ENCODE measurements around the gene CLDN5. TPM values are rescaled to one million over a fixed set of nuclear protein-coding genes. Genes with fewer than 3 reads are reported as not detected.

CLDN5 gene
- total and polyA plus RNA-seq, 2 of the 8 experiments (the other 6 are each of a cell fraction or from before 2014, with no cell fraction given), result 1.2 to 1.6 TPM

DNA sequence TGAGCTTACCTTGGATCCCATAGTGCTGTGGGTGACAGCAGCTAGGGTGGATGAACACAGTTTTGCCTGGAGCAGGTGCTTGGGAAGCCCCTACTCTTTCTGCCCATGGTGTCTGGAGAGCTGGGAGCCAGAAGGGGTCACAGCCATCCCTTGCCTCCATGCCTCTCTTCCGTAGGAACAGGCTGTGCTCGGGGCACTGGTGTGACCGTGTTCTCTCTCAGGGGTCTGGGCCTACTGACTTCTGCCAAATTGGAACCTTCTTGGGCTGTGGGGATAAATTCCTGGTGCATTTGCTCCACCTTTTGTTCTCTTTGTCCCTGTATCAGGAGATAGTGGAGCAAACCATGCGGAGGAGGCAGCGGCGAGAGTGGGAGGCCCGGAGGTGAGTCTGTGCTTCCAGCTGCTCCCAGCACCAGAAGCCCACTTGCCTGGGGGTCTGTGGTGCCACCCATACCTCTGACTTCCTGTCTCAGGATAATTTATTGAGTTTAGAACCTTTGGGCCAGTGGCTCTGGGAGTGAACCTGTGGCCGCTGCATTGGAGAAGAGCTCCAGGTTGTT lies 30.1 kb downstream of the CLDN5 start:
- H3K27me3 ChIP-seq (replicated peaks in 1 of 4; ENCODE audit: control insufficient read depth in 3 of 4, extremely low read depth in 1 of 4, insufficient read depth in 3 of 4, low read length in 3 of 4), result no peaks in the 10 kb centered on the region
- H2AK5ac ChIP-seq (ENCODE audit: low read depth, low read length), result no peak overlapping the region
- POLR2A ChIA-PET (ENCODE audit: partially characterized antibody), result interaction anchor here (1.4 to 1.5 kb wide), 2 partner anchors 8 to 14 kb away, joined by 4 to 5 read pairs; partner anchors contain the start of gene CDC45
- H3K56ac ChIP-seq (replicated peaks; ENCODE audit: insufficient read length, low read depth, low read length), result no peak overlapping the region
- no peak overlapping the region for H4K5ac ChIP-seq (ENCODE audit: insufficient read length, low read depth, low read length)
- H3K9ac ChIP-seq (replicated peaks in 1 of 4; ENCODE audit: extremely low read depth in 1 of 4, low read depth in 3 of 4, low read length in 3 of 4), result no peak overlapping the region
- DNase-seq (ENCODE audit: low read depth in 1 of 2, low spot score in 2 of 2), result no peak
- H3K79me2 ChIP-seq (ENCODE audit: control insufficient read depth in 1 of 2, insufficient read depth in 2 of 2, low read length in 2 of 2), result no peaks in the 10 kb centered on the region
- no peak overlapping the region for H3K4ac ChIP-seq (replicated peaks; ENCODE audit: insufficient read length, low read depth, low read length)
- no peaks in the 10 kb centered on the region; the same call in 1 of the 2 replicates for H3K79me1 ChIP-seq (ENCODE audit: low read depth, low read length)
- no peaks in the 10 kb centered on the region for H3K23me2 ChIP-seq (ENCODE audit: low read depth, low read length)
- no peak overlapping the region for H2BK120ac ChIP-seq (replicated peaks; ENCODE audit: low read depth, low read length)
- no peak overlapping the region for H2BK5ac ChIP-seq (ENCODE audit: low read depth, low read length)
- H2BK20ac ChIP-seq (ENCODE audit: low read length), result no peak overlapping the region
- H3K23ac ChIP-seq (ENCODE audit: insufficient read length), result no peak overlapping the region
- H3K9me3 ChIP-seq (ENCODE audit: insufficient read depth in 2 of 2, low read depth in 1 of 2, low read length in 1 of 2), result no peaks in the 10 kb centered on the region
- H2BK15ac ChIP-seq (ENCODE audit: low read length), result no peak overlapping the region
- H4K91ac ChIP-seq (replicated peaks; ENCODE audit: insufficient read length, low read length), result no peak overlapping the region
- H4K20me1 ChIP-seq (replicated peaks in 1 of 2; ENCODE audit: control insufficient read depth in 1 of 2, insufficient read depth in 2 of 2, low read length in 2 of 2), result peaks cover 0 to 7% of the 10 kb centered on the region in 2 experiments
- no peak overlapping the region for H3K18ac ChIP-seq (ENCODE audit: extremely low read depth, low read length)
- FAIRE-seq, result no peak
- H3K36me3 ChIP-seq (ENCODE audit: control insufficient read depth in 2 of 4, insufficient read depth in 4 of 4, low read length in 3 of 4), result peaks cover 10 to 47% (median 25%) of the 10 kb centered on the region in 4 experiments
- CTCF ChIA-PET (ENCODE audit: partially characterized antibody), result interaction anchor here (0.9 to 1.8 kb wide), 5 partner anchors 9 to 151 kb away, joined by 3 to 6 read pairs (median 3); no protein-coding TSS in a partner anchor
- H3K4me2 ChIP-seq (ENCODE audit: insufficient read depth in 1 of 2, low read depth in 2 of 2, low read length in 2 of 2), result no peak overlapping the region
- 93% methylated on average over 8 of the region's 8 CpGs; no CpG with 5 or more reads in 1 of the 2 experiments for WGBS, 2 experiments (ENCODE audit: extremely low coverage in 1 of 2, insufficient coverage in 1 of 2, insufficient read length in 1 of 2, insufficient replicate concordance in 2 of 2, low coverage in 1 of 2, low lambda C conversion rate in 2 of 2, missing lambda C conversion rate in 1 of 2)
- no peaks in the 10 kb centered on the region for H3K4me1 ChIP-seq (replicated peaks in 1 of 4; ENCODE audit: control insufficient read depth in 3 of 4, insufficient read depth in 4 of 4, low read length in 3 of 4)
- H4K8ac ChIP-seq (ENCODE audit: extremely low read depth, insufficient read depth, low read length), result no peak overlapping the region
- H3K27ac ChIP-seq (ENCODE audit: low read depth, low read length), result no peak overlapping the region
- no peak overlapping the region for H3K4me3 ChIP-seq (ENCODE audit: extremely low read depth in 1 of 4, insufficient read depth in 2 of 4, low read depth in 3 of 4, low read length in 4 of 4)
- no peak overlapping the region for H2BK12ac ChIP-seq (ENCODE audit: low read depth, low read length)
- H3K14ac ChIP-seq (ENCODE audit: insufficient read length), result no peak overlapping the region
- H2AFZ ChIP-seq (ENCODE audit: low read length), result no peak overlapping the region
- no peak for TF ChIP-seq JUN (IDR thresholded peaks at IDR 0.05; ENCODE audit: low read depth, low read length)
- TF ChIP-seq GTF2F1 (IDR thresholded peaks at IDR 0.05; ENCODE audit: borderline replicate concordance, low read depth, low read length), result no peak
- no peak for TF ChIP-seq ASH2L (IDR thresholded peaks at IDR 0.05; ENCODE audit: low read length)
- TF ChIP-seq, protein P1, sequence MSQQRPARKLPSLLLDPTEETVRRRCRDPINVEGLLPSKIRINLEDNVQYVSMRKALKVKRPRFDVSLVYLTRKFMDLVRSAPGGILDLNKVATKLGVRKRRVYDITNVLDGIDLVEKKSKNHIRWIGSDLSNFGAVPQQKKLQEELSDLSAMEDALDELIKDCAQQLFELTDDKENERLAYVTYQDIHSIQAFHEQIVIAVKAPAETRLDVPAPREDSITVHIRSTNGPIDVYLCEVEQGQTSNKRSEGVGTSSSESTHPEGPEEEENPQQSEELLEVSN (IDR thresholded peaks at IDR 0.05), result no peak
- no peak for TF ChIP-seq SRF (IDR thresholded peaks at IDR 0.05; ENCODE audit: low read depth, low read length)
- no peak for TF ChIP-seq KDM1A (IDR thresholded peaks at IDR 0.05; ENCODE audit: borderline replicate concordance, low read length)
- no peak for TF ChIP-seq SP1 (IDR thresholded peaks at IDR 0.05; ENCODE audit: low read depth, low read length)
- no peak for TF ChIP-seq PHF8 (conservative IDR thresholded peaks at IDR 0.05; ENCODE audit: low read depth, low read length)
- no peak for TF ChIP-seq SIRT6 (IDR thresholded peaks at IDR 0.05; ENCODE audit: low read length)
- TF ChIP-seq SP2 (IDR thresholded peaks at IDR 0.05; ENCODE audit: low read length), result no peak
- no peak for TF ChIP-seq RBBP5 (IDR thresholded peaks at IDR 0.05; ENCODE audit: borderline replicate concordance, low read depth, low read length)
- no peak for TF ChIP-seq MAFK (IDR thresholded peaks at IDR 0.05; ENCODE audit: low read depth, low read length)
- no peak for TF ChIP-seq RAD21 (IDR thresholded peaks at IDR 0.05 in 1 of 2, conservative IDR thresholded peaks at IDR 0.05 in 1 of 2; ENCODE audit: low read depth in 2 of 2, low read length in 2 of 2)
- TF ChIP-seq TAF1 (IDR thresholded peaks at IDR 0.05; ENCODE audit: low read depth, low read length), result no peak

All from H1 (cell line).